OCI-LY3 (cell line): ENCODE data around the gene ROBO2.

ENCODE experiments used
- CTCF ChIP-seq: fragments of 200-600, 300-600 bp; sonication (generic); IDR thresholded peaks from 2 replicates; pipeline ENCODE4 v1.5.1; 2014; ENCODE audit warnings: antibody characterized with exemption, low read length, low read depth
- EZH2phosphoT487 ChIP-seq: fragments of 200-600 bp; shearing (Covaris generic); IDR thresholded peaks from 2 replicates; pipeline ENCODE4 v1.6.1; 2018; ENCODE audit warnings: antibody characterized with exemption, mixed run types, low read depth

- TF ChIP-seq CTCF (no peak), EZH2phosphoT487 (no peak)
These were observed 406.2 kb downstream of the ROBO2 start for GRCh38 chr3:77446084-77446483.
